ENCODE data around the gene DCTPP1. TPM values are rescaled to one million over a fixed set of nuclear protein-coding genes. Genes with fewer than 3 reads are reported as not detected.

DCTPP1 gene
- total and polyA plus RNA-seq, 4 donors: 13.2 to 50.9 (median 27.0) TPM

- peaks cover 0 to 12% (median 6%) of the 10 kb centered on the region in 5 donors for H3K4me1 ChIP-seq (ENCODE audit: control insufficient read depth in 5 of 5, insufficient read depth in 5 of 5, low read length in 5 of 5)
- peak overlapping the region; percentile 68 to 73 for H3K27ac ChIP-seq (ENCODE audit: low read depth in 1 of 2, low read length in 1 of 2)
- H3K9ac ChIP-seq (ENCODE audit: insufficient read depth in 1 of 2, low read length in 2 of 2): no peak overlapping the region
- WGBS, 2 donors: 78 to 81% methylated on average over 10 of the region's 10 CpGs
- no peak overlapping the region for H3K4me3 ChIP-seq
- H3K36me3 ChIP-seq (ENCODE audit: control insufficient read depth in 4 of 4, insufficient read depth in 4 of 4, low read length in 4 of 4): peaks cover 0 to 14% (median 5%) of the 10 kb centered on the region in 4 donors
- TF ChIP-seq CTCF (IDR thresholded peaks at IDR 0.05; ENCODE audit: control extremely low read depth, extremely low read depth): no peak
- DNase-seq (no peak), ATAC-seq (ENCODE audit: insufficient read depth, low FRiP score) (no peak)
- H3K9me3 ChIP-seq (ENCODE audit: control insufficient read depth in 4 of 4, insufficient read depth in 3 of 4, low read length in 3 of 4): peaks cover 0 to 5% (median 0%) of the 10 kb centered on the region in 4 donors
- H3K27me3 ChIP-seq (ENCODE audit: control insufficient read depth in 3 of 3, insufficient read depth in 3 of 3, low read length in 2 of 3): no peaks in the 10 kb centered on the region
Measured at GRCh38 chr16:30446203-30446595, 16.4 kb upstream of the DCTPP1 start.

DNA sequence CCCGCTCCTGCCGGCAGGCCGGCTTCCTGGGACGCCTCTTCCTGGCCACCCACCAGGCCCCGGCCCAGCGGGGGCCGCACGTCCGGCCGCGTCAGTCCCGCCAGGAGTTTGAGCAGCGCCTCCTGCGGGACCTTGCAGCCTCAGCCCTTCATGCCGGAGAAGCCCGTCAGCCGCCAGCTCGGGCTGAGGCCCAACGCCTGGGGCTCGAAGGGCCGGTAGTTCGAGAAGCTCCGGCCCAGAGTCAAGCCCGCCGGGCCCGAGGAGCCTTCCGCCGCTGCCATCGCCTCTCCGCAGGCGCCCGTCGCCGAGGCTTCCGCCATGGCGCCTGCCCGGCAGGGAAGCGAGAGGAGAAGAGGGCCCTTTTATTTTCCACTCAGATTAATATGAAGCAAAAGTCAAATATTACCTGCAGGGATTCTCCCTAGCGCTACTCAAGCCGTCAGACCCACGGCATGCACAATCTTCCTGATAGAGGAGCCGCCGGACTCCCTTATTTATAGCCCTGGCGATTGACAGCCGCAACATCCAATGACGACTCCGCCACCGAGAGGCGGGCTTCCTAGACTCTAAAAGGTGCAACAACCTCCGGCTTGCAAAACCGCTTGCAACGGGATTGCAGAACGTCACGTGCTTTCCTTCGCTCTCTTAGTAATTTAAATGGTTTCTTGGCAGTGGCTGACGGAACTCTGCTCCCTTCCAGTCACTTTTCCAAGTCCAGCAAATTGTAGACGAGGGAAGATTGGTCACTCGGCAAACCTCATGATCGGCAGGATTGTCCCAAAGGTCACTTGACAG, 15.8 kb upstream of the DCTPP1 start, which contains the start of gene SEPHS2:
Gene SEPHS2 (minus strand): TSS at position 467 of the 795 bp plus-strand sequence. CDS start 147 bp downstream, at position 320.
- 0% methylated on average over 52 to 59 of the region's 59 CpGs for WGBS, 2 donors
- H3K4me3 ChIP-seq: peak within 1 kb of the TSS; percentile 73
- H3K27ac ChIP-seq (ENCODE audit: low read depth in 1 of 2, low read length in 1 of 2): peak within 1 kb of the TSS; percentile 73 to 94
- H3K27me3 ChIP-seq (ENCODE audit: control insufficient read depth in 3 of 3, insufficient read depth in 3 of 3, low read length in 2 of 3): no peaks in the 10 kb centered on the region
- TF ChIP-seq CTCF (IDR thresholded peaks at IDR 0.05; ENCODE audit: control extremely low read depth, extremely low read depth): no peak
- H3K9me3 ChIP-seq (ENCODE audit: control insufficient read depth in 4 of 4, insufficient read depth in 3 of 4, low read length in 3 of 4): peaks cover 0 to 5% (median 0%) of the 10 kb centered on the region in 4 donors
- peak; percentile 94 for ATAC-seq (ENCODE audit: insufficient read depth, low FRiP score)
- peaks cover 0 to 12% (median 6%) of the 10 kb centered on the region in 5 donors for H3K4me1 ChIP-seq (ENCODE audit: control insufficient read depth in 5 of 5, insufficient read depth in 5 of 5, low read length in 5 of 5)
- DNase-seq: peak; percentile 97 to 98 (median 98)
- H3K36me3 ChIP-seq (ENCODE audit: control insufficient read depth in 4 of 4, insufficient read depth in 4 of 4, low read length in 4 of 4): peaks cover 0 to 14% (median 5%) of the 10 kb centered on the region in 4 donors
- peak within 1 kb of the TSS; percentile 84 to 91 for H3K9ac ChIP-seq (ENCODE audit: insufficient read depth in 1 of 2, low read length in 2 of 2)

GRCh38 chr16:30445149-30445407, 15.2 kb upstream of the DCTPP1 start:
- Histone ChIP-seq H3K4me3 (peak overlapping the region; percentile 73), H3K4me1 (ENCODE audit: control insufficient read depth in 5 of 5, insufficient read depth in 5 of 5, low read length in 5 of 5) (peaks cover 0 to 12% (median 6%) of the 10 kb centered on the region in 5 donors), H3K9ac (ENCODE audit: insufficient read depth in 1 of 2, low read length in 2 of 2) (peak overlapping the region; percentile 51 to 84), H3K36me3 (ENCODE audit: control insufficient read depth in 4 of 4, insufficient read depth in 4 of 4, low read length in 4 of 4) (peaks cover 0 to 14% (median 5%) of the 10 kb centered on the region in 4 donors), H3K27me3 (ENCODE audit: control insufficient read depth in 3 of 3, insufficient read depth in 3 of 3, low read length in 2 of 3) (no peaks in the 10 kb centered on the region), H3K27ac (ENCODE audit: low read depth in 1 of 2, low read length in 1 of 2) (peak overlapping the region; percentile 73 to 94), H3K9me3 (ENCODE audit: control insufficient read depth in 4 of 4, insufficient read depth in 3 of 4, low read length in 3 of 4) (peaks cover 0 to 5% (median 0%) of the 10 kb centered on the region in 4 donors)
- TF ChIP-seq CTCF (IDR thresholded peaks at IDR 0.05; ENCODE audit: control extremely low read depth, extremely low read depth): no peak
- WGBS, 2 donors: 27 to 33% methylated on average over 11 of the region's 11 CpGs
- no peak for DNase-seq
- no peak for ATAC-seq (ENCODE audit: insufficient read depth, low FRiP score)
